ENCODE data around the gene IGSF6. TPM values are rescaled to one million over a fixed set of nuclear protein-coding genes. Genes with fewer than 3 reads are reported as not detected.

IGSF6 gene
- total and polyA plus RNA-seq, 8 donors: 0.23 to 14.6 (median 0.85) TPM

- no peaks in the 10 kb centered on the region for H3K4me1 ChIP-seq
- H3K27me3 ChIP-seq: no peaks in the 10 kb centered on the region
- no peak for DNase-seq
- intact Hi-C loops (cut with DNase I): loop anchor here in 1 of 3 donors (10.0 kb wide), 1 partner anchor 62 kb away; no protein-coding TSS in a partner anchor
- no peaks in the 10 kb centered on the region for H3K36me3 ChIP-seq
- no peak for FAIRE-seq
- 88 to 90% methylated on average over 18 of the region's 18 CpGs for WGBS, 2 donors
- no peak overlapping the region for H3K27ac ChIP-seq
- ATAC-seq: peak in 1 of 4 donors; percentile 14
- no peaks in the 10 kb centered on the region for H3K9me3 ChIP-seq
- TF ChIP-seq CTCF (IDR thresholded peaks at IDR 0.05): no peak
- no peak overlapping the region for H3K4me3 ChIP-seq
These were observed 5.5 kb downstream of the IGSF6 start for GRCh38 chr16:21646721-21647561.

- H3K27me3 ChIP-seq: no peaks in the 10 kb centered on the region
- no peaks in the 10 kb centered on the region for H3K9me3 ChIP-seq
- DNase-seq: no peak
- no peaks in the 10 kb centered on the region for H3K4me1 ChIP-seq
- H3K4me3 ChIP-seq: no peak overlapping the region
- no peaks in the 10 kb centered on the region for H3K36me3 ChIP-seq
- H3K27ac ChIP-seq: peak overlapping the region in 1 of 4 donors; percentile 19
- intact Hi-C loops (cut with DNase I): loop anchor here in 1 of 3 donors (10.0 kb wide), 1 partner anchor 61 kb away; no protein-coding TSS in a partner anchor
- no peak for FAIRE-seq
- TF ChIP-seq CTCF (IDR thresholded peaks at IDR 0.05): no peak
- 65 to 68% methylated on average over 5 of the region's 5 CpGs for WGBS, 2 donors
- no peak for ATAC-seq
These were observed 6.3 kb downstream of the IGSF6 start for GRCh38 chr16:21646091-21646490.

GRCh38 chr16:21645261-21645721 is 7.1 kb downstream of the IGSF6 start:
- Histone ChIP-seq H3K9me3 (no peaks in the 10 kb centered on the region), H3K27ac (no peak overlapping the region), H3K4me1 (no peaks in the 10 kb centered on the region), H3K4me3 (peak overlapping the region in 1 of 4 donors; percentile 22), H3K27me3 (no peaks in the 10 kb centered on the region), H3K36me3 (no peaks in the 10 kb centered on the region)
- FAIRE-seq (no peak), ATAC-seq (peak in 3 of 4 donors; percentile 42 to 67 (median 58)), DNase-seq (no peak)
- intact Hi-C loops (cut with DNase I): loop anchor here in 1 of 3 donors (10.0 kb wide), 1 partner anchor 60 kb away; no protein-coding TSS in a partner anchor
- TF ChIP-seq CTCF (IDR thresholded peaks at IDR 0.05): no peak
- 85 to 93% methylated on average over 9 of the region's 9 CpGs for WGBS, 2 donors

- H3K27ac ChIP-seq: no peak overlapping the region
- no peaks in the 10 kb centered on the region for H3K4me1 ChIP-seq
- FAIRE-seq (no peak), DNase-seq (no peak), ATAC-seq (no peak)
- TF ChIP-seq CTCF (IDR thresholded peaks at IDR 0.05): no peak
- 73 to 79% methylated on average over 4 of the region's 4 CpGs for WGBS, 2 donors
- H3K27me3 ChIP-seq: no peaks in the 10 kb centered on the region
- intact Hi-C loops (cut with DNase I): loop anchor here in 2 of 3 donors (5.0 to 10.0 kb wide), 2 partner anchors 57 to 60 kb away; no protein-coding TSS in a partner anchor
- H3K9me3 ChIP-seq: no peaks in the 10 kb centered on the region
- peak overlapping the region in 1 of 4 donors; percentile 22 for H3K4me3 ChIP-seq
- no peaks in the 10 kb centered on the region for H3K36me3 ChIP-seq
These were observed 7.7 kb downstream of the IGSF6 start for GRCh38 chr16:21644674-21645073.
